T-helper 1 cell treated with Interleukin-12 subunit alpha and Interleukin-12 subunit beta and Interleukin-4 antibody, amounts not matched to agents 30 μg/mL and 1 μg/mL, for 36 hours (primary cell): Measurements from ENCODE around the gene CC2D1A.

Experiments
- H3K27ac Mint-ChIP-seq: one replicate; pipeline ENCODE4 v1.8.0; 2021; ENCODE audit warnings: mild to moderate bottlenecking, mixed read lengths
- H3K27me3 Mint-ChIP-seq: one replicate; pipeline ENCODE4 v1.8.0; 2021; ENCODE audit warnings: low read depth, mixed read lengths
- H3K36me3 Mint-ChIP-seq: one replicate; pipeline ENCODE4 v1.8.0; 2021; ENCODE audit warnings: low read depth, mixed read lengths
- H3K4me1 Mint-ChIP-seq: one replicate; pipeline ENCODE4 v1.8.0; 2021; ENCODE audit warnings: low read depth, mixed read lengths
- H3K4me3 Mint-ChIP-seq: one replicate; pipeline ENCODE4 v1.8.0; 2021; ENCODE audit warnings: mild to moderate bottlenecking, moderate library complexity, mixed read lengths
- H3K9me3 Mint-ChIP-seq: one replicate; pipeline ENCODE4 v1.8.0; 2021; ENCODE audit warnings: mixed read lengths

Gene CC2D1A

GRCh38 chr19:13931391-13932148, 25.6 kb downstream of the CC2D1A start:
- Mint-ChIP-seq H3K9me3 (no peaks in the 10 kb centered on the region), H3K27ac (no peak overlapping the region), H3K27me3 (no peaks in the 10 kb centered on the region), H3K36me3 (peaks cover 10% of the 10 kb centered on the region), H3K4me3 (no peak overlapping the region), H3K4me1 (no peaks in the 10 kb centered on the region)

GRCh38 chr19:13932149-13932637, 26.2 kb downstream of the CC2D1A start:
- H3K27ac Mint-ChIP-seq, result no peak overlapping the region
- H3K4me1 Mint-ChIP-seq, result no peaks in the 10 kb centered on the region
- H3K36me3 Mint-ChIP-seq, result peaks cover 6% of the 10 kb centered on the region
- H3K27me3 Mint-ChIP-seq, result no peaks in the 10 kb centered on the region
- H3K4me3 Mint-ChIP-seq, result no peak overlapping the region
- H3K9me3 Mint-ChIP-seq, result no peaks in the 10 kb centered on the region

GRCh38 chr19:13932911-13933393, 27.0 kb downstream of the CC2D1A start:
- peaks cover 2% of the 10 kb centered on the region for H3K4me1 Mint-ChIP-seq
- H3K27ac Mint-ChIP-seq, result no peak overlapping the region
- H3K27me3 Mint-ChIP-seq, result peaks cover 4% of the 10 kb centered on the region
- no peak overlapping the region for H3K4me3 Mint-ChIP-seq
- peaks cover 4% of the 10 kb centered on the region for H3K36me3 Mint-ChIP-seq
- no peaks in the 10 kb centered on the region for H3K9me3 Mint-ChIP-seq

GRCh38 chr19:13934785-13935109, 28.7 kb downstream of the CC2D1A start:
- Mint-ChIP-seq H3K27ac (no peak overlapping the region), H3K36me3 (no peaks in the 10 kb centered on the region), H3K27me3 (peaks cover 4% of the 10 kb centered on the region), H3K4me1 (peaks cover 2% of the 10 kb centered on the region), H3K4me3 (no peak overlapping the region), H3K9me3 (no peaks in the 10 kb centered on the region)

- H3K27ac Mint-ChIP-seq, result no peak overlapping the region
Observed at GRCh38 chr19:13935765-13936510, 29.9 kb downstream of the CC2D1A start.

GRCh38 chr19:13937479-13938300, 31.7 kb downstream of the CC2D1A start:
- Mint-ChIP-seq H3K27ac (no peak overlapping the region), H3K9me3 (no peaks in the 10 kb centered on the region), H3K4me1 (peaks cover 2% of the 10 kb centered on the region), H3K27me3 (peaks cover 4% of the 10 kb centered on the region), H3K36me3 (no peaks in the 10 kb centered on the region), H3K4me3 (no peak overlapping the region)

More at GRCh38 chr19:13935765-13936510, 29.9 kb downstream of the CC2D1A start:
- H3K27me3 Mint-ChIP-seq, result peaks cover 4% of the 10 kb centered on the region
- H3K36me3 Mint-ChIP-seq, result no peaks in the 10 kb centered on the region
- H3K4me3 Mint-ChIP-seq, result no peak overlapping the region
- H3K4me1 Mint-ChIP-seq, result peaks cover 2% of the 10 kb centered on the region
- H3K9me3 Mint-ChIP-seq, result no peaks in the 10 kb centered on the region

GRCh38 chr19:13938301-13939064, 32.5 kb downstream of the CC2D1A start, which contains the start of gene PODNL1:
Gene PODNL1, minus strand, starts transcription at chr19:13938417. Its CDS starts 236 bp downstream, at chr19:13938181.
- peaks cover 4% of the 10 kb centered on the region for H3K27me3 Mint-ChIP-seq
- no peak within 1 kb of the TSS for H3K4me3 Mint-ChIP-seq
- H3K9me3 Mint-ChIP-seq, result no peaks in the 10 kb centered on the region
- H3K4me1 Mint-ChIP-seq, result peaks cover 2% of the 10 kb centered on the region
- H3K27ac Mint-ChIP-seq, result no peak within 1 kb of the TSS
- no peaks in the 10 kb centered on the region for H3K36me3 Mint-ChIP-seq

GRCh38 chr19:13942023-13942684, 36.2 kb downstream of the CC2D1A start:
- H3K36me3 Mint-ChIP-seq, result no peaks in the 10 kb centered on the region
- no peak overlapping the region for H3K4me3 Mint-ChIP-seq
- peaks cover 4% of the 10 kb centered on the region for H3K27me3 Mint-ChIP-seq
- no peak overlapping the region for H3K27ac Mint-ChIP-seq
- no peaks in the 10 kb centered on the region for H3K9me3 Mint-ChIP-seq
- peaks cover 2% of the 10 kb centered on the region for H3K4me1 Mint-ChIP-seq

- H3K36me3 Mint-ChIP-seq, result no peaks in the 10 kb centered on the region
- no peaks in the 10 kb centered on the region for H3K9me3 Mint-ChIP-seq
- H3K4me1 Mint-ChIP-seq, result no peaks in the 10 kb centered on the region
- no peaks in the 10 kb centered on the region for H3K27me3 Mint-ChIP-seq
- no peak overlapping the region for H3K27ac Mint-ChIP-seq
- no peak overlapping the region for H3K4me3 Mint-ChIP-seq
Observed at GRCh38 chr19:13946414-13946813, 40.4 kb downstream of the CC2D1A start.

GRCh38 chr19:13951043-13951442, 45.0 kb downstream of the CC2D1A start:
- H3K4me1 Mint-ChIP-seq, result peaks cover 7% of the 10 kb centered on the region
- no peak overlapping the region for H3K4me3 Mint-ChIP-seq
- no peak overlapping the region for H3K27ac Mint-ChIP-seq
- no peaks in the 10 kb centered on the region for H3K27me3 Mint-ChIP-seq
- H3K9me3 Mint-ChIP-seq, result no peaks in the 10 kb centered on the region
- H3K36me3 Mint-ChIP-seq, result peaks cover 3% of the 10 kb centered on the region

GRCh38 chr19:13951799-13952153, 45.8 kb downstream of the CC2D1A start:
- Mint-ChIP-seq H3K27ac (peak overlapping the region; percentile 88), H3K4me1 (peaks cover 7% of the 10 kb centered on the region), H3K9me3 (no peaks in the 10 kb centered on the region), H3K36me3 (peaks cover 3% of the 10 kb centered on the region), H3K27me3 (no peaks in the 10 kb centered on the region), H3K4me3 (peak overlapping the region; percentile 90)

GRCh38 chr19:13952154-13952930, 46.3 kb downstream of the CC2D1A start, which contains the start of gene DCAF15:
Gene DCAF15, plus strand, starts transcription at chr19:13952509. Its CDS starts 4 bp downstream, at chr19:13952513.
- Mint-ChIP-seq H3K4me1 (peaks cover 7% of the 10 kb centered on the region), H3K27me3 (no peaks in the 10 kb centered on the region), H3K36me3 (peaks cover 3% of the 10 kb centered on the region), H3K9me3 (no peaks in the 10 kb centered on the region), H3K4me3 (peak within 1 kb of the TSS; percentile 90), H3K27ac (peak within 1 kb of the TSS; percentile 88)
